ENCODE data around the gene ENTPD8.

ENTPD8 gene

GRCh38 chr9:137478613-137478961, 37.4 kb upstream of the ENTPD8 start:
- Histone ChIP-seq H3K79me2 (ENCODE audit: low read length) (no peaks in the 10 kb centered on the region), H2AFZ (ENCODE audit: low read depth, low read length) (no peak overlapping the region), H3K9ac (ENCODE audit: low read length) (no peak overlapping the region), H3K27ac (ENCODE audit: low read length) (no peak overlapping the region), H3K4me1 (ENCODE audit: low read length) (no peaks in the 10 kb centered on the region), H4K20me1 (ENCODE audit: insufficient read depth, low read length) (no peaks in the 10 kb centered on the region), H3K36me3 (replicated peaks; ENCODE audit: low read depth, low read length) (no peaks in the 10 kb centered on the region), H3K4me2 (ENCODE audit: low read length) (no peak overlapping the region), H3K27me3 (ENCODE audit: low read depth, low read length) (no peaks in the 10 kb centered on the region), H3K4me3 (ENCODE audit: low read length) (no peak overlapping the region), H3K9me3 (ENCODE audit: insufficient read depth, low read length) (no peaks in the 10 kb centered on the region; the same call in 1 of the 2 replicates)
- TF ChIP-seq CTCF (IDR thresholded peaks at IDR 0.05; ENCODE audit: low read depth, low read length) = no peak
- no peak for TF ChIP-seq EZH2phosphoT487 (IDR thresholded peaks at IDR 0.05; ENCODE audit: low read depth)

- H3K9ac ChIP-seq (ENCODE audit: low read length) = no peak overlapping the region
- no peaks in the 10 kb centered on the region for H3K4me1 ChIP-seq (ENCODE audit: low read length)
- no peaks in the 10 kb centered on the region for H3K36me3 ChIP-seq (replicated peaks; ENCODE audit: low read depth, low read length)
- H4K20me1 ChIP-seq (ENCODE audit: insufficient read depth, low read length) = no peaks in the 10 kb centered on the region
- no peaks in the 10 kb centered on the region for H3K27me3 ChIP-seq (ENCODE audit: low read depth, low read length)
- no peak overlapping the region for H2AFZ ChIP-seq (ENCODE audit: low read depth, low read length)
- TF ChIP-seq CTCF (IDR thresholded peaks at IDR 0.05; ENCODE audit: low read depth, low read length) = no peak
- TF ChIP-seq EZH2phosphoT487 (IDR thresholded peaks at IDR 0.05; ENCODE audit: low read depth) = no peak
- no peaks in the 10 kb centered on the region; the same call in 1 of the 2 replicates for H3K9me3 ChIP-seq (ENCODE audit: insufficient read depth, low read length)
- H3K79me2 ChIP-seq (ENCODE audit: low read length) = no peaks in the 10 kb centered on the region
- no peak overlapping the region for H3K27ac ChIP-seq (ENCODE audit: low read length)
- no peak overlapping the region for H3K4me3 ChIP-seq (ENCODE audit: low read length)
- no peak overlapping the region for H3K4me2 ChIP-seq (ENCODE audit: low read length)
Measured at GRCh38 chr9:137477778-137478612, 36.8 kb upstream of the ENTPD8 start.

- Histone ChIP-seq H4K20me1 (ENCODE audit: insufficient read depth, low read length) (no peaks in the 10 kb centered on the region), H3K4me3 (ENCODE audit: low read length) (no peak overlapping the region), H2AFZ (ENCODE audit: low read depth, low read length) (no peak overlapping the region), H3K9ac (ENCODE audit: low read length) (no peak overlapping the region), H3K4me1 (ENCODE audit: low read length) (no peaks in the 10 kb centered on the region), H3K36me3 (replicated peaks; ENCODE audit: low read depth, low read length) (no peaks in the 10 kb centered on the region), H3K79me2 (ENCODE audit: low read length) (no peaks in the 10 kb centered on the region), H3K27me3 (ENCODE audit: low read depth, low read length) (no peaks in the 10 kb centered on the region), H3K9me3 (ENCODE audit: insufficient read depth, low read length) (no peaks in the 10 kb centered on the region; the same call in 1 of the 2 replicates), H3K4me2 (ENCODE audit: low read length) (no peak overlapping the region), H3K27ac (ENCODE audit: low read length) (no peak overlapping the region)
- no peak for TF ChIP-seq EZH2phosphoT487 (IDR thresholded peaks at IDR 0.05; ENCODE audit: low read depth)
- no peak for TF ChIP-seq CTCF (IDR thresholded peaks at IDR 0.05; ENCODE audit: low read depth, low read length)
Measured at GRCh38 chr9:137476856-137477255, 35.7 kb upstream of the ENTPD8 start.

- no peaks in the 10 kb centered on the region for H4K20me1 ChIP-seq (ENCODE audit: insufficient read depth, low read length)
- TF ChIP-seq EZH2phosphoT487 (IDR thresholded peaks at IDR 0.05; ENCODE audit: low read depth) (no peak), CTCF (IDR thresholded peaks at IDR 0.05; ENCODE audit: low read depth, low read length) (no peak)
- no peaks in the 10 kb centered on the region for H3K4me1 ChIP-seq (ENCODE audit: low read length)
- no peaks in the 10 kb centered on the region for H3K36me3 ChIP-seq (replicated peaks; ENCODE audit: low read depth, low read length)
- no peak overlapping the region for H2AFZ ChIP-seq (ENCODE audit: low read depth, low read length)
- no peak overlapping the region for H3K9ac ChIP-seq (ENCODE audit: low read length)
- no peaks in the 10 kb centered on the region; the same call in 1 of the 2 replicates for H3K9me3 ChIP-seq (ENCODE audit: insufficient read depth, low read length)
- no peaks in the 10 kb centered on the region for H3K79me2 ChIP-seq (ENCODE audit: low read length)
- H3K27ac ChIP-seq (ENCODE audit: low read length) = no peak overlapping the region
- no peak overlapping the region for H3K4me3 ChIP-seq (ENCODE audit: low read length)
- no peak overlapping the region for H3K4me2 ChIP-seq (ENCODE audit: low read length)
- no peaks in the 10 kb centered on the region for H3K27me3 ChIP-seq (ENCODE audit: low read depth, low read length)
Measured at GRCh38 chr9:137475666-137476065, 34.5 kb upstream of the ENTPD8 start.
